H9 (cell line): ENCODE measurements around the gene ARMH3. TPM values are rescaled to one million over a fixed set of nuclear protein-coding genes. Genes with fewer than 3 reads are reported as not detected.

Experiments used
- DNase-seq: peaks from one replicate; pipeline ENCODE4 v3.0.0-alpha.2; 2017
- H2AFZ ChIP-seq: one replicate; pipeline ENCODE4 v1.6.1; 2013; ENCODE audit warnings: mild to moderate bottlenecking, low read length, control low read depth, moderate library complexity
- H2AK5ac ChIP-seq: 2 replicates; pipeline ENCODE4 v1.6.1; 2013; ENCODE audit warnings: low read length, control low read depth, mixed read lengths; ENCODE audit not compliant: insufficient read length
- H2BK120ac ChIP-seq: one replicate; pipeline ENCODE4 v1.6.1; 2013; ENCODE audit warnings: low read depth, mild to moderate bottlenecking, low read length, control low read depth, inconsistent platforms; ENCODE audit not compliant: poor library complexity, severe bottlenecking
- H2BK12ac ChIP-seq: 2 replicates; pipeline ENCODE4 v1.6.1; 2013; ENCODE audit warnings: low read length, control low read depth, mixed read lengths, low read depth; ENCODE audit not compliant: insufficient read length
- H2BK15ac ChIP-seq: 2 replicates; pipeline ENCODE4 v1.6.1; 2013; ENCODE audit warnings: low read depth, low read length, control low read depth
- H2BK20ac ChIP-seq: one replicate; pipeline ENCODE4 v1.6.1; 2013; ENCODE audit warnings: low read depth, mild to moderate bottlenecking, low read length, control low read depth, inconsistent platforms; ENCODE audit not compliant: poor library complexity, severe bottlenecking
- H2BK5ac ChIP-seq: 2 replicates; pipeline ENCODE4 v1.6.1; 2013; ENCODE audit warnings: low read length, control low read depth, mixed read lengths; ENCODE audit not compliant: insufficient read length
- H3K14ac ChIP-seq: 2 replicates; pipeline ENCODE4 v1.6.1; 2013; ENCODE audit warnings: low read length, control low read depth; ENCODE audit not compliant: insufficient read depth
- H3K18ac ChIP-seq: 2 replicates; pipeline ENCODE4 v1.6.1; 2013; ENCODE audit warnings: low read depth, mild to moderate bottlenecking, mixed read lengths, low read length, control low read depth; ENCODE audit not compliant: insufficient read length
- H3K23ac ChIP-seq: 2 replicates; pipeline ENCODE4 v1.6.1; 2013; ENCODE audit warnings: low read length, control low read depth, mixed read lengths, low read depth; ENCODE audit not compliant: insufficient read length
- H3K23me2 ChIP-seq: 2 replicates; pipeline ENCODE4 v1.6.1; 2013; ENCODE audit warnings: low read depth, mild to moderate bottlenecking, mixed read lengths, low read length, control low read depth; ENCODE audit not compliant: insufficient read length, poor library complexity, severe bottlenecking
- H3K27ac ChIP-seq: 2 replicates; pipeline ENCODE4 v1.5.1; 2013; ENCODE audit warnings: low read length, control low read depth, mixed read lengths, low read depth; ENCODE audit not compliant: insufficient read length
- H3K27me3 ChIP-seq: 2 replicates; pipeline ENCODE4 v1.6.1; 2013; ENCODE audit warnings: low read length, control low read depth, inconsistent platforms; ENCODE audit not compliant: insufficient read depth
- H3K4ac ChIP-seq: 2 replicates; pipeline ENCODE4 v1.6.1; 2013; ENCODE audit warnings: low read depth, mild to moderate bottlenecking, control low read depth, inconsistent platforms, low read length, moderate library complexity
- H3K4me1 ChIP-seq: 2 replicates; pipeline ENCODE4 v1.6.1; 2013; ENCODE audit warnings: low read length, control low read depth, inconsistent platforms; ENCODE audit not compliant: insufficient read depth
- H3K4me2 ChIP-seq: 2 replicates; pipeline ENCODE4 v1.6.1; 2013; ENCODE audit warnings: low read length, control low read depth, mixed read lengths; ENCODE audit not compliant: insufficient read length, insufficient read depth
- H3K56ac ChIP-seq: 2 replicates; pipeline ENCODE4 v1.6.1; 2013; ENCODE audit warnings: low read depth, mild to moderate bottlenecking, mixed read lengths, low read length, control low read depth; ENCODE audit not compliant: insufficient read length
- H3K79me1 ChIP-seq: 2 replicates; pipeline ENCODE4 v1.6.1; 2013; ENCODE audit warnings: low read depth, mild to moderate bottlenecking, moderate library complexity, low read length, control low read depth, inconsistent platforms; ENCODE audit not compliant: insufficient read depth, poor library complexity, severe bottlenecking
- H3K79me2 ChIP-seq: 2 replicates; pipeline ENCODE4 v1.6.1; 2013; ENCODE audit warnings: low read length, control low read depth, inconsistent platforms; ENCODE audit not compliant: insufficient read depth
- H3K9ac ChIP-seq: 2 replicates; pipeline ENCODE4 v1.6.1; 2013; ENCODE audit warnings: low read length, control low read depth, mixed read lengths; ENCODE audit not compliant: insufficient read length; ENCODE audit errors: extremely low read depth
- H3K9me3 ChIP-seq: one replicate; pipeline ENCODE4 v1.6.1; 2013; ENCODE audit warnings: low read depth, low read length, inconsistent platforms; ENCODE audit not compliant: control insufficient read depth
- H3T11ph ChIP-seq: one replicate; pipeline ENCODE4 v1.6.1; 2013; ENCODE audit warnings: mild to moderate bottlenecking, low read length, control low read depth, inconsistent platforms
- H4K20me1 ChIP-seq: one replicate; pipeline ENCODE4 v1.6.1; 2013; ENCODE audit not compliant: control insufficient read depth, insufficient read length, insufficient read depth
- H4K5ac ChIP-seq: 2 replicates; pipeline ENCODE4 v1.6.1; 2013; ENCODE audit warnings: low read depth, mild to moderate bottlenecking, mixed read lengths, low read length, control low read depth; ENCODE audit not compliant: insufficient read length
- H4K8ac ChIP-seq: replicated peaks from 2 replicates; pipeline ENCODE4 v1.6.1; 2013; ENCODE audit warnings: low read length, control low read depth, mixed read lengths, low read depth; ENCODE audit not compliant: insufficient read length
- H4K91ac ChIP-seq: 2 replicates; pipeline ENCODE4 v1.6.1; 2013; ENCODE audit warnings: low read depth, mild to moderate bottlenecking, moderate library complexity, mixed read lengths, low read length, control low read depth; ENCODE audit not compliant: insufficient read length
- H3K27ac Mint-ChIP-seq, 3 experiments: 2 replicates in 2 of 3; 3 replicates in 1 of 3; pipeline ENCODE4 v1.8.0; 2020 to 2021; ENCODE audit warnings: mixed read lengths in 3 of 3, mild to moderate bottlenecking in 1 of 3, moderate library complexity in 1 of 3
- H3K27me3 Mint-ChIP-seq: 2 replicates; pipeline ENCODE4 v1.8.0; 2021; ENCODE audit warnings: low read depth, mild to moderate bottlenecking, moderate library complexity, mixed read lengths
- H3K36me3 Mint-ChIP-seq, 3 experiments: 2 replicates in 2 of 3; 3 replicates in 1 of 3; pipeline ENCODE4 v1.8.0; 2020 to 2021; ENCODE audit warnings: low read depth in 3 of 3, mixed read lengths in 3 of 3; ENCODE audit not compliant: insufficient read depth in 1 of 3
- H3K4me1 Mint-ChIP-seq, 2 experiments: 2 replicates each; pipeline ENCODE4 v1.8.0; 2020; ENCODE audit warnings: mixed read lengths in 2 of 2
- H3K4me3 Mint-ChIP-seq, 2 experiments: 2 replicates in 1 of 2; 3 replicates in 1 of 2; pipeline ENCODE4 v1.8.0; 2020 to 2021; ENCODE audit warnings: mild to moderate bottlenecking in 2 of 2, mixed read lengths in 2 of 2, moderate library complexity in 1 of 2
- H3K9me3 Mint-ChIP-seq, 2 experiments: 2 replicates in 1 of 2; 3 replicates in 1 of 2; pipeline ENCODE4 v1.8.0; 2020; ENCODE audit warnings: mild to moderate bottlenecking in 2 of 2, mixed read lengths in 2 of 2, moderate library complexity in 1 of 2
- WGBS: extraction: QIAGEN DNeasy Blood & Tissue Kit; methylation state at CpG from one replicate; pipeline ENCODE4 v1.1.7; 2013; ENCODE audit warnings: missing lambda C conversion rate, low lambda C conversion rate, mixed read lengths; ENCODE audit not compliant: insufficient read length; ENCODE audit errors: extremely low coverage; 5-methylcytosine and 5-hydroxymethylcytosine counted together
- total RNA-seq: library from RNA; stranded (reverse); gene quantifications from 2 replicates; pipeline ENCODE4 v1.2.1, GENCODE V29; 2021
- TF ChIP-seq, protein P1 (sequence below): fragments of 200-600 bp; sonication (generic); conservative IDR thresholded peaks from 3 replicates; pipeline ENCODE4 v1.8.0; 2021; ENCODE audit warnings: antibody characterized with exemption, mild to moderate bottlenecking

ARMH3 gene
- total RNA-seq, 1 experiment from 2014 or later, result 20.4 TPM

DNA sequence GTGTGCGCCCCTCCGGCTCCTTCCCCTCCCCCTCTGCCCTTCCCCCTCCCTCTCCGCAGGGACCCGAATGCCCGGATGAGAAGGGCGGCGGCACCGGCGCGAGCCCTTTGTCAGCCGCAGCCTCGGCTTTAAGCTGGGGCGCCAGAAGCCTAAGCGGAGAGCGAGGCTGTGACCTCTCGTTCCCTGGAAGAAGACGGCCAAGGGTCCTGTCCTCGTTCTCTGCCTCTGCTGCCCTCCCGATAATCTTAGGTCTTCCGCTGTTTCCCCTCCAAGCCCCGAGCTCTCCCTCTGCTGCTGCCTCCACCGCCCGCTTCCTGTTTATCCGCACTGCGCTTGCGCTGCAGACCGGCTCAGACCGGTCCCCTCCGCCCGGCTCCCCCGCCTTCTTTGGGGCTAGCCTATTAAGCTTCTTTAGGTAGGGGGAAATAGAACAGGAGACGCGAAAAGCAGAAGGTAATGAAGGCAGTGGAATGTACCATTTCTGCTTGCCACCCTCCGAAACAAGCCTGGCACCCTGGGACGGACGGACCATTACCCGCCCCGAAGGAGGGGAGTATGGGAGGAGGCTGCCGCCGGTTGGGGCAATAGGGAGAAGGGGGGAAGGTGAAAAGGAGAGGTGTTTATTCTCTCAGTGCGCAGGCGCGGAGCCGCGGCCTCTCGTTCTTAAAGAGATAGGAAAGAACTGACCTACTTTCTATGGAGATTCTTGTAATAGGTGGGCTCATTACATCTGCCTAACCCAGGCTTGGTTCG is 237.7 kb downstream of the ARMH3 start, which contains the start of gene OGA:
OGA (minus strand) TSS at position 326 of the 753 bp plus-strand sequence. CDS start 422 bp downstream, outside the sequence.
- Histone ChIP-seq H3K4ac (no peak within 1 kb of the TSS; the same call in 1 of the 2 replicates), H3K79me2 (peaks cover 36% of the 10 kb centered on the region), H3K14ac (peak within 1 kb of the TSS; percentile 99), H3K27me3 (no peaks in the 10 kb centered on the region), H2BK120ac (no peak within 1 kb of the TSS), H3K79me1 (no peaks in the 10 kb centered on the region), H2BK5ac (peak within 1 kb of the TSS; percentile 94), H3K4me2 (peak within 1 kb of the TSS; percentile 96), H3K4me1 (peaks cover 4% of the 10 kb centered on the region; the same call in 1 of the 2 replicates), H2BK12ac (no peak within 1 kb of the TSS), H3K9me3 (no peaks in the 10 kb centered on the region), H4K91ac (no peak within 1 kb of the TSS), H3K23ac (no peak within 1 kb of the TSS), H4K8ac (no peak within 1 kb of the TSS), H4K5ac (peak within 1 kb of the TSS; percentile 69), H4K20me1 (no peaks in the 10 kb centered on the region), H2BK15ac (no peak within 1 kb of the TSS), H2AK5ac (no peak within 1 kb of the TSS), H3K27ac (peak within 1 kb of the TSS; percentile 90), H3K23me2 (peaks cover 12% of the 10 kb centered on the region), H3K56ac (peak within 1 kb of the TSS; percentile 38), H2BK20ac (no peak within 1 kb of the TSS), H2AFZ (no peak within 1 kb of the TSS), H3K18ac (peak within 1 kb of the TSS; percentile 99), H3K9ac (peak within 1 kb of the TSS; percentile 99), H3T11ph (no peak within 1 kb of the TSS)
- Mint-ChIP-seq H3K4me3 (peak within 1 kb of the TSS; percentile 92 to 97), H3K27me3 (no peaks in the 10 kb centered on the region), H3K36me3 (peaks cover 2 to 12% (median 3%) of the 10 kb centered on the region in 3 experiments; a peak in 5 of 7 replicates), H3K9me3 (no peaks in the 10 kb centered on the region), H3K4me1 (peaks cover 27 to 34% of the 10 kb centered on the region in 2 experiments), H3K27ac (peak within 1 kb of the TSS; percentile 100)
- DNase-seq, result peak; percentile 99
- no CpG with 5 or more reads among the region's 47 CpGs for WGBS
- TF ChIP-seq, protein P1, sequence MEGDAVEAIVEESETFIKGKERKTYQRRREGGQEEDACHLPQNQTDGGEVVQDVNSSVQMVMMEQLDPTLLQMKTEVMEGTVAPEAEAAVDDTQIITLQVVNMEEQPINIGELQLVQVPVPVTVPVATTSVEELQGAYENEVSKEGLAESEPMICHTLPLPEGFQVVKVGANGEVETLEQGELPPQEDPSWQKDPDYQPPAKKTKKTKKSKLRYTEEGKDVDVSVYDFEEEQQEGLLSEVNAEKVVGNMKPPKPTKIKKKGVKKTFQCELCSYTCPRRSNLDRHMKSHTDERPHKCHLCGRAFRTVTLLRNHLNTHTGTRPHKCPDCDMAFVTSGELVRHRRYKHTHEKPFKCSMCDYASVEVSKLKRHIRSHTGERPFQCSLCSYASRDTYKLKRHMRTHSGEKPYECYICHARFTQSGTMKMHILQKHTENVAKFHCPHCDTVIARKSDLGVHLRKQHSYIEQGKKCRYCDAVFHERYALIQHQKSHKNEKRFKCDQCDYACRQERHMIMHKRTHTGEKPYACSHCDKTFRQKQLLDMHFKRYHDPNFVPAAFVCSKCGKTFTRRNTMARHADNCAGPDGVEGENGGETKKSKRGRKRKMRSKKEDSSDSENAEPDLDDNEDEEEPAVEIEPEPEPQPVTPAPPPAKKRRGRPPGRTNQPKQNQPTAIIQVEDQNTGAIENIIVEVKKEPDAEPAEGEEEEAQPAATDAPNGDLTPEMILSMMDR, result no peak
